Measurements from ENCODE around the gene PIK3R1. TPM values are rescaled to one million over a fixed set of nuclear protein-coding genes. Genes with fewer than 3 reads are reported as not detected.

The PIK3R1 gene
- total RNA-seq, 1 experiment from 2014 or later, result 11.3 TPM

GRCh38 chr5:68232277-68232676, 16.7 kb downstream of the PIK3R1 start:
- Histone ChIP-seq H3K4me1 (ENCODE audit: insufficient read depth, low read length) (no peaks in the 10 kb centered on the region), H3K79me2 (ENCODE audit: insufficient read depth, low read length) (no peaks in the 10 kb centered on the region), H3K27ac (ENCODE audit: insufficient read length, low read depth, low read length) (no peak overlapping the region), H2BK5ac (ENCODE audit: insufficient read length, low read length) (no peak overlapping the region), H3K23me2 (ENCODE audit: insufficient read length, low read depth, low read length, poor library complexity, severe bottlenecking) (no peaks in the 10 kb centered on the region), H2BK12ac (ENCODE audit: insufficient read length, low read depth, low read length) (no peak overlapping the region), H2AFZ (ENCODE audit: low read length) (no peak overlapping the region), H4K20me1 (ENCODE audit: control insufficient read depth, insufficient read depth, insufficient read length) (no peaks in the 10 kb centered on the region), H4K91ac (ENCODE audit: insufficient read length, low read depth, low read length) (no peak overlapping the region), H3K14ac (ENCODE audit: insufficient read depth, low read length) (no peak overlapping the region), H2BK20ac (ENCODE audit: low read depth, low read length, poor library complexity, severe bottlenecking) (no peak overlapping the region), H4K5ac (ENCODE audit: insufficient read length, low read depth, low read length) (no peak overlapping the region), H3K56ac (ENCODE audit: insufficient read length, low read depth, low read length) (no peak overlapping the region), H3K4me2 (ENCODE audit: insufficient read depth, insufficient read length, low read length) (no peak overlapping the region), H3T11ph (ENCODE audit: low read length) (no peak overlapping the region), H3K23ac (ENCODE audit: insufficient read length, low read depth, low read length) (no peak overlapping the region), H4K8ac (replicated peaks; ENCODE audit: insufficient read length, low read depth, low read length) (no peak overlapping the region), H3K27me3 (ENCODE audit: insufficient read depth, low read length) (no peaks in the 10 kb centered on the region), H3K9me3 (ENCODE audit: control insufficient read depth, low read depth, low read length) (no peaks in the 10 kb centered on the region), H3K9ac (ENCODE audit: extremely low read depth, insufficient read length, low read length) (no peak overlapping the region), H3K79me1 (ENCODE audit: insufficient read depth, low read depth, low read length, poor library complexity, severe bottlenecking) (no peaks in the 10 kb centered on the region), H3K18ac (ENCODE audit: insufficient read length, low read depth, low read length) (no peak overlapping the region), H2BK15ac (ENCODE audit: low read depth, low read length) (no peak overlapping the region), H2AK5ac (ENCODE audit: insufficient read length, low read length) (no peak overlapping the region), H2BK120ac (ENCODE audit: low read depth, low read length, poor library complexity, severe bottlenecking) (no peak overlapping the region), H3K4ac (ENCODE audit: low read depth, low read length) (no peak overlapping the region)
- Mint-ChIP-seq H3K36me3 (ENCODE audit: insufficient read depth in 1 of 3, low read depth in 3 of 3) (no peaks in the 10 kb centered on the region), H3K4me3 (no peak overlapping the region), H3K4me1 (peaks cover 2 to 9% of the 10 kb centered on the region in 2 experiments; a peak in 3 of 4 replicates), H3K27me3 (ENCODE audit: low read depth) (no peaks in the 10 kb centered on the region), H3K9me3 (no peaks in the 10 kb centered on the region), H3K27ac (no peak overlapping the region)
- no peak for TF ChIP-seq CTCF (conservative IDR thresholded peaks at IDR 0.05)
- WGBS (ENCODE audit: extremely low coverage, insufficient read length, low lambda C conversion rate), result no CpG with 5 or more reads among the region's 4 CpGs
- no peak for DNase-seq

All from H9 (cell line).